Fibroblast of lung (primary cell): ENCODE measurements around the gene RBM17.

Experiments used
- CTCF ChIP-seq, 2 donors: IDR thresholded peaks in 1 of 2; conservative IDR thresholded peaks in 1 of 2; 1 replicate in 1 of 2; 2 replicates in 1 of 2; pipeline ENCODE4 v1.5.1; 2011 to 2012; ENCODE audit warnings: low read length in 2 of 2, control low read depth in 1 of 2, inconsistent platforms in 1 of 2, low read depth in 1 of 2, mild to moderate bottlenecking in 1 of 2
- EZH2 ChIP-seq: IDR thresholded peaks from 2 replicates; pipeline ENCODE4 v1.5.1; 2012; ENCODE audit warnings: low read length, control low read depth, mild to moderate bottlenecking; ENCODE audit errors: missing control alignments

- no peak for TF ChIP-seq EZH2
- TF ChIP-seq CTCF (conservative IDR thresholded peaks at IDR 0.05 in 1 of 2, IDR thresholded peaks at IDR 0.05 in 1 of 2; ENCODE audit: low read depth in 1 of 2, low read length in 2 of 2) = no peak
These were observed 44.0 kb upstream of the RBM17 start for GRCh38 chr10:6044751-6045313.
